GM12878 (cell line): ENCODE results near the gene TSPEAR. TPM values are rescaled to one million over a fixed set of nuclear protein-coding genes. Genes with fewer than 3 reads are reported as not detected.

Source experiments
- ATAC-seq: fragments of 200-7000 bp; cut with Tn5 transposase; 3 replicates; pipeline ENCODE4 v1.9.1; 2020; ENCODE audit warnings: mild to moderate bottlenecking, moderate library complexity
- BruUV-seq: library from RNA; stranded (reverse); fragments of 400-500 nt; replicated peaks from 2 replicates; lab custom pipeline; 2021; lab: Mats Ljungman, UMichigan
- CTCF ChIA-PET: fragments of 300-600 bp; sonication (Branson Sonifier 250); formaldehyde crosslinking; extraction: SDS; loops from one replicate; lab custom pipeline; 2021; ENCODE audit warnings: inconsistent platforms; lab: Yijun Ruan, JAX
- POLR2A ChIA-PET: fragments of 350-600 bp; formaldehyde crosslinking; extraction: SDS; loops from one replicate; lab custom pipeline; 2021; ENCODE audit warnings: inconsistent platforms; lab: Charles Lee
- RAD21 ChIA-PET: fragments of 300-600 bp; sonication (Branson Sonifier 250); formaldehyde crosslinking; loops from one replicate; lab custom pipeline; 2023; ENCODE audit warnings: antibody characterized with exemption; ENCODE audit not compliant: unreplicated experiment; lab: Charles Lee
- SMC1A ChIA-PET: fragments of 300-600 bp; sonication (Branson Sonifier 250); formaldehyde crosslinking; loops from one replicate; lab custom pipeline; 2023; ENCODE audit not compliant: unreplicated experiment, uncharacterized antibody; lab: Charles Lee
- DNase-seq: peaks from one replicate; pipeline ENCODE4 v3.0.0-alpha.2; 2011; ENCODE audit warnings: low read depth, low spot score
- FAIRE-seq: peaks from 3 replicates; lab custom pipeline; 2011; peaks lifted over from hg19 to GRCh38; lab: Jason Lieb, UNC
- H2AFZ ChIP-seq: 2 replicates; pipeline ENCODE4 v1.6.0; 2011; ENCODE audit warnings: low read depth, low read length, control low read depth; ENCODE audit not compliant: control insufficient read depth
- H3K27ac ChIP-seq: 2 replicates; pipeline ENCODE4 v1.5.1; 2011; ENCODE audit warnings: control low read depth; ENCODE audit not compliant: control insufficient read depth, insufficient read depth
- H3K27me3 ChIP-seq, 2 experiments: replicated peaks in 1 of 2; 2 replicates each; pipeline versions ENCODE4 v1.6.0 to v1.6.1; 2011; ENCODE audit warnings: low read length in 1 of 2; ENCODE audit not compliant: control insufficient read depth in 2 of 2, insufficient read depth in 2 of 2
- H3K36me3 ChIP-seq, 2 experiments: 2 replicates each; pipeline ENCODE4 v1.5.1; 2011; ENCODE audit warnings: low read length in 1 of 2; ENCODE audit not compliant: control insufficient read depth in 2 of 2, insufficient read depth in 2 of 2
- H3K4me1 ChIP-seq: 2 replicates; pipeline ENCODE4 v1.6.1; 2011; ENCODE audit warnings: mild to moderate bottlenecking, low read length, moderate library complexity, mixed read lengths; ENCODE audit not compliant: control insufficient read depth, insufficient read depth
- H3K4me2 ChIP-seq: 2 replicates; pipeline ENCODE4 v1.6.0; 2011; ENCODE audit warnings: control low read depth; ENCODE audit not compliant: control insufficient read depth, insufficient read depth
- H3K4me3 ChIP-seq: fragments of 200-600 bp; sonication (generic); 2 replicates; pipeline ENCODE4 v1.5.1; 2016
- H3K79me2 ChIP-seq: 2 replicates; pipeline ENCODE4 v1.6.0; 2011; ENCODE audit warnings: low read length; ENCODE audit not compliant: control insufficient read depth, insufficient read depth
- H3K9ac ChIP-seq: 2 replicates; pipeline ENCODE4 v1.8.0; 2011; ENCODE audit warnings: low read length, control low read depth, mixed read lengths; ENCODE audit not compliant: control insufficient read depth, insufficient read depth
- H3K9me3 ChIP-seq: replicated peaks from 3 replicates; pipeline ENCODE4 v1.5.1; 2011; ENCODE audit warnings: mild to moderate bottlenecking, low read length; ENCODE audit not compliant: control insufficient read depth, insufficient read depth
- H4K20me1 ChIP-seq: 2 replicates; pipeline ENCODE4 v1.6.0; 2011; ENCODE audit not compliant: control insufficient read depth, insufficient read depth
- E2F8 ChIP-seq: fragments of 450-650 bp; IDR thresholded peaks from 2 replicates; pipeline ENCODE4 v1.6.1; 2018; ENCODE audit warnings: mild to moderate bottlenecking, low read depth, moderate library complexity; ENCODE audit not compliant: partially characterized antibody
- FOS ChIP-seq: IDR thresholded peaks from 3 replicates; pipeline ENCODE4 v1.6.1; 2011; ENCODE audit warnings: borderline replicate concordance; ENCODE audit not compliant: insufficient read length; ENCODE audit errors: extremely low read depth
- RUNX3 ChIP-seq: IDR thresholded peaks from 2 replicates; pipeline ENCODE4 v1.6.1; 2012; ENCODE audit warnings: low read length, inconsistent platforms
- SP1 ChIP-seq: IDR thresholded peaks from one replicate; pipeline ENCODE4 v1.6.1; 2011; ENCODE audit warnings: low read depth, low read length
- WGBS: methylation state at CpG from one replicate; pipeline ENCODE4 v1.1.6; 2016; ENCODE audit warnings: low lambda C conversion rate; ENCODE audit not compliant: insufficient replicate concordance, insufficient coverage; ENCODE audit errors: missing lambda C conversion rate; 5-methylcytosine and 5-hydroxymethylcytosine counted together
- in situ Hi-C: fragments of 300-500 bp; cut with MboI; formaldehyde crosslinking; loops from 9 replicates; pipeline ENCODE4 v1.14.3; 2018; ENCODE audit warnings: mixed read lengths
- intact Hi-C: fragments of 100-400 bp; cut with micrococcal nuclease; formaldehyde crosslinking; loops from one replicate; pipeline ENCODE4 v1.14.2; 2022; ENCODE audit not compliant: unreplicated experiment
- polyA plus RNA-seq, 11 experiments: library from polyadenylated mRNA; depleted of rRNA in 4 of 11; unstranded in 6 of 11; stranded (reverse) in 5 of 11; fragments of >200 nt; fragmentation: Nextera tagmentation in 4 of 11; fragmentation: Illumina TruSeq in 1 of 11; extraction: Ambion mirVana in 4 of 11; extraction: Trizol in 1 of 11; gene quantifications; 1 replicate in 1 of 11; 2 replicates in 10 of 11; pipeline versions ENCODE4 v1.2.1 to v1.2.3, GENCODE V29; 2011 to 2016; ENCODE audit warnings: inconsistent platforms in 2 of 11, missing spikeins in 2 of 11, low read depth in 1 of 11
- total RNA-seq, 4 experiments: library from RNA; depleted of rRNA in 3 of 4; stranded (reverse); fragments of >200 nt in 3 of 4; fragmentation: Illumina TruSeq in 1 of 4; extraction: Trizol in 1 of 4; gene quantifications; 2 replicates each; pipeline versions ENCODE4 v1.2.1 to v1.2.3, GENCODE V29; 2013 to 2021

TSPEAR gene
- total and polyA plus RNA-seq, 10 of the 15 experiments (the other 5 are each of a cell fraction or from before 2014, with no cell fraction given): not detected

DNA sequence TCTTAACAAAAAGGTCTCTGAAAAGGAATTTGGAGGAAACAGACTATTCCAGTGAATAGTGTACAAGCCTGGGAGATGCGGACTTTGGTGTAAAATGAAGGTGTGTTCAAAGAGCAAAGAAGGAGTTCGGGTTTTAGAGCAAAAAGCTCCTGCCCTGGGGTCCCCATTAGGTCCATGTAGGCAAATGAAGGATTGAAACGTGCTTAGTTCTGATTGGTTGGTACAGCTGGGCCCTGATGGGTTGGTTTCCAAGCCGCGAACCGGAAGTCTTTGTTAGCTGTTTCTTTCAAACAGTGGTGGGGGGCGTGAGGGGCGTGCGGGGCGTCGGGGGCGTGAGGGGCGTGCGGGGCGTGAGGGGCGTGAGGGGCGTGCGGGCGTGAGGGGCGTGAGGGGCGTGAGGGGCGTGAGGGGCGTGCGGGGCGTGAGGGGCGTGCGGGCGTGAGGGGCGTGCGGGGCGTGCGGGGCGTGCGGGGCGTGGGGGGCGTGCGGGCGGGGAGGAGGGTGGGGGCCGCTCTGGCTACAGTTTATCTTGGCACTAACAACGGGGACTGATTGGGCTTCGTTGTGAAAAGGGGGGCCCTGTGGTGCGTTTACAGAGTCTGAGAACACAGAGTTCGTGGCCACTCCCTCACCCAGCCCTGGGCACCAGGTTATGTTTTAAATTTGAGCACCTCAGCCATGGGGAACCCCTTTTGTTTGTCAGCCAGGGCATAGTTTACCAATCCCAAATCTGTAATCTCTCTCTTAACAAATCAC is 226.7 kb downstream of the TSPEAR start (continued):
- TF ChIP-seq SP1: no peak
- TF ChIP-seq FOS: no peak
- no peak for TF ChIP-seq RUNX3

DNA sequence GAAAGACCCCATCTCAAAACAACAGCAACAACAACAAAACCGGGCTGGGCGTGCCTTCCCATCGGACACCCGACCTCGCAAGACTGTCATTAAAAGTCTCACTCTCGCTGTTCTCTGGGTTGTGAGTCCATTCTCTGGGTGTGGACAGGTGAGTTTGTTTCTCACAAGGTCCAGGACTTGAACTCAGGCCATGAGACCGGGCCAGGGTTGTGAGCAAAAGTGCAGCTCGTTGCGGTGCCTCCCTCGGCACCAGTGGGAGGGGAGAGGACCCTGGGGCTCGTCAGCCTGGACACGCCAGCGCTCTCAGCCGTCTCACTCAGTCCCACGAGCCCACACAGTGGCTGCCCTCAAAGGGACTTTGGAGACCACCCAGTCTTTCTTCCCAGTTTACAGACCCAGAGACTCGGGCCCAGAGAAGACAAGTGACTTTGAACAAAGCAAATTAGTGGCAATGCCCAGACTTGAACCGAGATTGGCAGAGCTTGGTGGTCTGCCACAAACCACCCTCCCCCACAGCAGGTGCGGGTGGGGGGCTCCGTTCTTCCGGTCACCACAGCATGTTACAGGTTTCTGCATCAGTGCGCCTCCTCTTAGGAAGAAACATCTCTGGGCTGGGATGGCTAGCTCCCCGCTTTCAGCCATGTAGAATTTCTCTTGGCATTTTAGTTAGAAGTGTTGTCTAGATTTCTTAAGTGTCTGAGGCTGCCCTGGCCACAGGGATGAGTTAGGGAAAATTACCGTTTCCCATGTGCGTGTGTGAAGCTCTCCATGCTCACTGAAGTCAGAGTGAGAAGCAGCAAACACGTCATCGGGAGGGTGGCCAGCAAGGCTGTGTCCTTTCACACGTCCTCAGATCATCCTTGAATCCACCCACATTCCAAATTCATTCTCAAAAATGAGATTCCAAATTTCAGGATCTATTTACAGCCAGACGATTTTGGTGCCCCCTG is 227.8 kb downstream of the TSPEAR start:
- RAD21 ChIA-PET: no interaction called here
- no peak overlapping the region for H3K4me2 ChIP-seq
- no peaks in the 10 kb centered on the region for H3K36me3 ChIP-seq
- no peaks in the 10 kb centered on the region for H3K27me3 ChIP-seq
- no TSS peak for BruUV-seq
- H4K20me1 ChIP-seq: no peaks in the 10 kb centered on the region
- H2AFZ ChIP-seq: no peak overlapping the region
- TF ChIP-seq E2F8: no peak
- TF ChIP-seq, all 136 proteins: peak for 0
- ChIA-PET CTCF (interaction anchor here (0.6 kb wide), 1 partner anchor 179 kb away, joined by 4 read pairs; no protein-coding TSS in a partner anchor), POLR2A (no interaction called here), SMC1A (no interaction called here)
- intact Hi-C loops (no loop called here), in situ Hi-C loops (no loop called here)
- FAIRE-seq: no peak
- Histone ChIP-seq H3K4me3 (no peak overlapping the region), H3K9me3 (no peaks in the 10 kb centered on the region; the same call in 2 of the 3 replicates), H3K79me2 (no peaks in the 10 kb centered on the region), H3K9ac (no peak overlapping the region), H3K4me1 (no peaks in the 10 kb centered on the region), H3K27ac (no peak overlapping the region)
- no peak for DNase-seq
- ATAC-seq: no peak
- WGBS: 47% methylated on average over 28 of the region's 28 CpGs
